ENCODE results near the gene MAML3. TPM values are rescaled to one million over a fixed set of nuclear protein-coding genes. Genes with fewer than 3 reads are reported as not detected.

Gene MAML3
- polyA plus RNA-seq, 1 donor (not counting 4 experiments of a cell fraction or from before 2014, with no cell fraction given), result 0.68 TPM

GRCh38 chr4:139770361-139770760, 383.6 kb downstream of the MAML3 start:
- Histone ChIP-seq H3K27ac (ENCODE audit: control insufficient read depth, insufficient read depth, low read length) (no peak overlapping the region), H3K4me3 (ENCODE audit: control insufficient read depth in 2 of 3, extremely low read depth in 1 of 3, insufficient read depth in 2 of 3, low read depth in 1 of 3, low read length in 3 of 3) (no peak overlapping the region), H3K9me3 (ENCODE audit: control insufficient read depth, low read depth, low read length) (no peaks in the 10 kb centered on the region), H3K27me3 (ENCODE audit: control insufficient read depth, extremely low read depth, insufficient read depth, low read length) (no peaks in the 10 kb centered on the region), H3K4me1 (ENCODE audit: control insufficient read depth, extremely low read depth, insufficient read depth, low read length) (no peaks in the 10 kb centered on the region), H3K36me3 (ENCODE audit: control insufficient read depth in 2 of 2, extremely low read depth in 1 of 2, insufficient read depth in 2 of 2, low read length in 2 of 2) (no peaks in the 10 kb centered on the region), H3K79me2 (ENCODE audit: control insufficient read depth, insufficient read depth, low read length) (no peaks in the 10 kb centered on the region), H3K9me1 (ENCODE audit: control insufficient read depth, extremely low read depth, insufficient read depth, low read length) (no peaks in the 10 kb centered on the region), H3K9ac (ENCODE audit: control insufficient read depth, extremely low read depth, insufficient read depth, low read length) (no peak overlapping the region), H4K20me1 (ENCODE audit: control insufficient read depth, extremely low read depth, insufficient read depth, low read length) (no peaks in the 10 kb centered on the region), H3K4me2 (ENCODE audit: control insufficient read depth, extremely low read depth, insufficient read depth, low read depth, low read length) (no peak overlapping the region), H2AFZ (ENCODE audit: control insufficient read depth, low read length) (no peak overlapping the region)
- TF ChIP-seq, protein P1, sequence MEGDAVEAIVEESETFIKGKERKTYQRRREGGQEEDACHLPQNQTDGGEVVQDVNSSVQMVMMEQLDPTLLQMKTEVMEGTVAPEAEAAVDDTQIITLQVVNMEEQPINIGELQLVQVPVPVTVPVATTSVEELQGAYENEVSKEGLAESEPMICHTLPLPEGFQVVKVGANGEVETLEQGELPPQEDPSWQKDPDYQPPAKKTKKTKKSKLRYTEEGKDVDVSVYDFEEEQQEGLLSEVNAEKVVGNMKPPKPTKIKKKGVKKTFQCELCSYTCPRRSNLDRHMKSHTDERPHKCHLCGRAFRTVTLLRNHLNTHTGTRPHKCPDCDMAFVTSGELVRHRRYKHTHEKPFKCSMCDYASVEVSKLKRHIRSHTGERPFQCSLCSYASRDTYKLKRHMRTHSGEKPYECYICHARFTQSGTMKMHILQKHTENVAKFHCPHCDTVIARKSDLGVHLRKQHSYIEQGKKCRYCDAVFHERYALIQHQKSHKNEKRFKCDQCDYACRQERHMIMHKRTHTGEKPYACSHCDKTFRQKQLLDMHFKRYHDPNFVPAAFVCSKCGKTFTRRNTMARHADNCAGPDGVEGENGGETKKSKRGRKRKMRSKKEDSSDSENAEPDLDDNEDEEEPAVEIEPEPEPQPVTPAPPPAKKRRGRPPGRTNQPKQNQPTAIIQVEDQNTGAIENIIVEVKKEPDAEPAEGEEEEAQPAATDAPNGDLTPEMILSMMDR (optimal IDR thresholded peaks at IDR 0.05 in 1 of 3, IDR thresholded peaks at IDR 0.05 in 1 of 3, conservative IDR thresholded peaks at IDR 0.05 in 1 of 3; ENCODE audit: extremely low read depth in 1 of 3, insufficient read depth in 2 of 3, low read length in 3 of 3), result no peak
- no peak for TF ChIP-seq EZH2 (IDR thresholded peaks at IDR 0.05; ENCODE audit: low read length)
- DNase-seq (ENCODE audit: low read depth, low spot score) (no peak), FAIRE-seq (no peak)
- dilution Hi-C loops (cut with MboI; ENCODE audit: extremely low pct_ligation_motif_present, low sequenced_read_pairs), result no loop called here

DNA sequence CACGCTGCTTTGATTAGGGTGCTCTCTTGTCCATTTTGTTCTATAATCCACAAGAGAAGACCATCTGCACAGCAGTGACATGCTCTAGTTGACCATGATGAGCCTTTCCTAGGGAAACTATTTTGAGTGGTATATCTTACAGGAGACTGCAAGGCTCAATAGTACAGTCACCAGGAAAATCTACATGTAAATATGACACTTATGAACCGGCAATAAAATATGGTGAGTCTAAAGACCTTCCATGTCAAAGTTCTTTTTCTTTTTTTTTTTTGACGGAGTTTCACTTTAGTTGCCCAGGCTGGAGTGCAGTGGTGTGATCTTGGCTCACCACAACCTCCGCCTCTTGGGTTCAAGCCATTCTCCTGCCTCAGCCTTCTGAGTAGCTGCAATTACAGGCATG, 384.6 kb downstream of the MAML3 start:
- Histone ChIP-seq H3K27ac (ENCODE audit: control insufficient read depth, insufficient read depth, low read length) (no peak overlapping the region), H3K27me3 (ENCODE audit: control insufficient read depth, extremely low read depth, insufficient read depth, low read length) (no peaks in the 10 kb centered on the region), H3K4me2 (ENCODE audit: control insufficient read depth, extremely low read depth, insufficient read depth, low read depth, low read length) (no peak overlapping the region), H3K4me1 (ENCODE audit: control insufficient read depth, extremely low read depth, insufficient read depth, low read length) (no peaks in the 10 kb centered on the region), H3K9me1 (ENCODE audit: control insufficient read depth, extremely low read depth, insufficient read depth, low read length) (no peaks in the 10 kb centered on the region), H3K9me3 (ENCODE audit: control insufficient read depth, low read depth, low read length) (no peaks in the 10 kb centered on the region), H3K79me2 (ENCODE audit: control insufficient read depth, insufficient read depth, low read length) (no peaks in the 10 kb centered on the region), H3K36me3 (ENCODE audit: control insufficient read depth in 2 of 2, extremely low read depth in 1 of 2, insufficient read depth in 2 of 2, low read length in 2 of 2) (no peaks in the 10 kb centered on the region), H3K4me3 (ENCODE audit: control insufficient read depth in 2 of 3, extremely low read depth in 1 of 3, insufficient read depth in 2 of 3, low read depth in 1 of 3, low read length in 3 of 3) (no peak overlapping the region), H2AFZ (ENCODE audit: control insufficient read depth, low read length) (no peak overlapping the region), H4K20me1 (ENCODE audit: control insufficient read depth, extremely low read depth, insufficient read depth, low read length) (no peaks in the 10 kb centered on the region), H3K9ac (ENCODE audit: control insufficient read depth, extremely low read depth, insufficient read depth, low read length) (no peak overlapping the region)
- dilution Hi-C loops (cut with MboI; ENCODE audit: extremely low pct_ligation_motif_present, low sequenced_read_pairs), result no loop called here
- no peak for TF ChIP-seq EZH2 (IDR thresholded peaks at IDR 0.05; ENCODE audit: low read length)
- TF ChIP-seq, protein P1 (optimal IDR thresholded peaks at IDR 0.05 in 1 of 3, IDR thresholded peaks at IDR 0.05 in 1 of 3, conservative IDR thresholded peaks at IDR 0.05 in 1 of 3; ENCODE audit: extremely low read depth in 1 of 3, insufficient read depth in 2 of 3, low read length in 3 of 3), result no peak
- no peak for FAIRE-seq
- DNase-seq (ENCODE audit: low read depth, low spot score), result no peak
